ENCODE measurements around the gene NRN1L. TPM values are rescaled to one million over a fixed set of nuclear protein-coding genes. Genes with fewer than 3 reads are reported as not detected.
A peak's percentile ranks its signal among the peaks of the same experiment; 100 is the strongest.

Gene NRN1L
- total RNA-seq, 6 experiments from 2014 or later, result 0.25 to 0.51 (median 0.38) TPM; not detected in 3

DNA sequence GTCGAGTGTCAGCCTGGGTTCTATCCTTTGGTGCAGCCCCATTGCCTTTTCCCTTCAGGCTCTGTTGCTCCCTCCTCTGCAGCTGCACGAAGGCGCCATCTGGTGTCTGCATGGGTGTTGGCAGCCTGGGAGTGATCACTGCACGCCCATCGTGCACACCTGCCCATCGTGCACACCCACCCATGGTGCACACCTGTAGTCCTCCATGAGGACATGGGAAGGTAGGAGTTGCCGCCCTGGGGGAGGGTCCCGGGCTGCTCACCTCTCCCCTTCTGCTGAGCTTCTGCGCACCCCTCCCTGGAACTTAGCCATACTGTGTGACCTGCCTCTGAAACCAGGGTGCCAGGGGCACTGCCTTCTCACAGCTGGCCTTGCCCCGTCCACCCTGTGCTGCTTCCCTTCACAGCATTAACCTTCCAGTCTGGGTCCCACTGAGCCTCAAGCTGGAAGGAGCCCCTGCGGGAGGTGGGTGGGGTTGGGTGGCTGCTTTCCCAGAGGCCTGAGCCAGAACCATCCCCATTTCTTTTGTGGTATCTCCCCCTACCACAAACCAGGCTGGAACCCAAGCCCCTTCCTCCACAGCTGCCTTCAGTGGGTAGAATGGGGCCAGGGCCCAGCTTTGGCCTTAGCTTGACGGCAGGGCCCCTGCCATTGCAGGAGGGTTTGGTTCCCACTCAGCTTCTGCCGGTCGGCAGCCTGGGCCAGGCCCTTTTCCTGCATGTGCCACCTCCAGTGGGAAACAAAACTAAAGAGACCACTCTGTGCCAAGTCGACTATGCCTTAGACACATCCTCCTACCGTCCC, 44.1 kb downstream of the NRN1L start:
- DNase-seq, result peak; percentile 49
- Mint-ChIP-seq H3K27ac (no peak overlapping the region), H3K27me3 (ENCODE audit: insufficient read depth) (no peaks in the 10 kb centered on the region; the same call in 1 of the 2 replicates), H3K4me1 (ENCODE audit: low read depth) (peaks cover under 1% of the 10 kb centered on the region), H3K4me3 (no peak overlapping the region), H3K36me3 (ENCODE audit: low read depth) (no peaks in the 10 kb centered on the region), H3K9me3 (no peaks in the 10 kb centered on the region)
- peak; percentile 85 for TF ChIP-seq CTCF (IDR thresholded peaks at IDR 0.05)

- Mint-ChIP-seq H3K4me3 (no peak overlapping the region), H3K4me1 (ENCODE audit: low read depth) (peaks cover 15% of the 10 kb centered on the region), H3K27ac (no peak overlapping the region), H3K36me3 (ENCODE audit: low read depth) (no peaks in the 10 kb centered on the region), H3K27me3 (ENCODE audit: insufficient read depth) (peaks cover 12% of the 10 kb centered on the region), H3K9me3 (no peaks in the 10 kb centered on the region)
- no peak for DNase-seq
- TF ChIP-seq CTCF (IDR thresholded peaks at IDR 0.05), result no peak
Measured at GRCh38 chr16:67930191-67930590, 45.5 kb downstream of the NRN1L start.

GRCh38 chr16:67930678-67931211, 46.1 kb downstream of the NRN1L start:
- H3K4me3 Mint-ChIP-seq, result no peak overlapping the region

DNA sequence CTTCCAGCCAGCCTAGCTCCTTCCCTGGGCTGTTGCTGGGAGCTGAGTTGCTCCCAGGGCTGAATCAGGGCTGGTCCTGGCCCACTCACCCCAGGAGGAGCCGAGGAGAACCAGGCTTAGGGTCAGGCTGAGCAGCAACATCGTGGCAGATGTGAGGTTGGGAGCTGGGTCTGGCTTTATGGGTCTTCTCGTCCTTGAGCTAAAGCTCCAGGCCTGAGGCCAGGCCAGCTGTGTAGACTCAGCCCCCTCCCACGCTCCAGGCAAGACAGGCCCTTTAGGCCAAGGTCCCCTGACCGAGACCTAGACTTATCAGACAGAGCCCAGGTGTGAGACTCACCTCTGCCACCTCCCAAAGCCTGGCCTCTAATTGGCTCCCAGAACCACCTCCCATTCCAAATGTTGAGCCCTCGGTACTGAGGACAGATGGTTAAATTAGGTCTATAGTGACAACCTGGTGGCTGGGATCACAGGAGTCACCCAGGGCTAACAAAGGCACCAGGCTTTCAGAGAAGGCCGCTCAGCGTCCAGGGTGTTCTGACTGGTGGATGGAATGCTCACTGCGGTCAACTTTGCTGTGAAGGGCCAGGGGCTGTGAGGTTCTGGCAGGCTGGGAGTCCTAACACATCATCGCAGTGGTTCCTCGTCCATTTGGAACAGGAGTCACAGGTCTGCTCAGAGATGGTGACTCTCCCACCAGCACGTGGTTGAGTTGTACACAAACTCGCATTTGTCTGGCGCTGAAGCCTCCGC, 47.2 kb downstream of the NRN1L start, which contains the start of gene CTRL:
TSS of gene CTRL (minus strand) at position 151 of the 750 bp plus-strand sequence. CDS start at position 141, 10 bp downstream.
- Mint-ChIP-seq H3K4me3 (no peak within 1 kb of the TSS), H3K36me3 (ENCODE audit: low read depth) (no peaks in the 10 kb centered on the region)
- peak; percentile 62 for TF ChIP-seq CTCF (IDR thresholded peaks at IDR 0.05)

More at GRCh38 chr16:67930678-67931211, 46.1 kb downstream of the NRN1L start:
- TF ChIP-seq CTCF (IDR thresholded peaks at IDR 0.05), result no peak
- Mint-ChIP-seq H3K27me3 (ENCODE audit: insufficient read depth) (peaks cover 17% of the 10 kb centered on the region), H3K9me3 (peaks cover under 1% of the 10 kb centered on the region; the same call in 1 of the 2 replicates), H3K27ac (no peak overlapping the region), H3K36me3 (ENCODE audit: low read depth) (no peaks in the 10 kb centered on the region), H3K4me1 (ENCODE audit: low read depth) (peaks cover 20% of the 10 kb centered on the region)
- no peak for DNase-seq

GRCh38 chr16:67932462-67932840, 47.8 kb downstream of the NRN1L start:
- no peak for DNase-seq
- Mint-ChIP-seq H3K27me3 (ENCODE audit: insufficient read depth) (peaks cover 30% of the 10 kb centered on the region), H3K27ac (no peak overlapping the region), H3K36me3 (ENCODE audit: low read depth) (no peaks in the 10 kb centered on the region), H3K9me3 (peaks cover 8% of the 10 kb centered on the region; the same call in 1 of the 2 replicates), H3K4me3 (no peak overlapping the region), H3K4me1 (ENCODE audit: low read depth) (peaks cover 28% of the 10 kb centered on the region)
- TF ChIP-seq CTCF (IDR thresholded peaks at IDR 0.05), result no peak; the same call in 1 of the 2 replicates

More for the DNA sequence above, 47.2 kb downstream of the NRN1L start, which contains the start of gene CTRL:
- no peak for DNase-seq
- Mint-ChIP-seq H3K27ac (no peak within 1 kb of the TSS), H3K4me1 (ENCODE audit: low read depth) (peaks cover 22% of the 10 kb centered on the region), H3K27me3 (ENCODE audit: insufficient read depth) (peaks cover 27% of the 10 kb centered on the region), H3K9me3 (peaks cover 8% of the 10 kb centered on the region; the same call in 1 of the 2 replicates)
